ENCODE measurements around the gene GNB4.

Gene GNB4

GRCh38 chr3:179432451-179432850 lies 18.8 kb downstream of the GNB4 start:
- DNase-seq, result no peak

DNA sequence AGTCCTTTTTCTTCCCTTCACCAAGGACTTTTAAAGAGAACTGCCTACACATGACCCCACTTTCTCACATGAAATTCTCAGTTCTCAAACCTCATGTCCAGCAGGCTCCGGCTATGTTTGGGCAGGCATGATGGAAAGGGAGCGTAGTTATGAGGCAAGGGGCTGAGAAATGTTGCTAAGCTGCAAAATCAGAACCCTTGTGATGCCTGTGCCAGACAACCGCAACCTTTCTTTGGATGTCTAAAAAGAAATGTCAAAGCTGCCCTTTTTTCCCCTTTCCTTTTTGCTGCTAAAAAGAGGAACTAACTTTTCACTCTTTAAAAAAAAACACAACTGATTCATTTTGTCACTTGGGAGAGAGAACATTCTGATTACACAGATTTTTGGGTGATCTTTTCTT lies 19.2 kb downstream of the GNB4 start:
- no peak for DNase-seq

DNA sequence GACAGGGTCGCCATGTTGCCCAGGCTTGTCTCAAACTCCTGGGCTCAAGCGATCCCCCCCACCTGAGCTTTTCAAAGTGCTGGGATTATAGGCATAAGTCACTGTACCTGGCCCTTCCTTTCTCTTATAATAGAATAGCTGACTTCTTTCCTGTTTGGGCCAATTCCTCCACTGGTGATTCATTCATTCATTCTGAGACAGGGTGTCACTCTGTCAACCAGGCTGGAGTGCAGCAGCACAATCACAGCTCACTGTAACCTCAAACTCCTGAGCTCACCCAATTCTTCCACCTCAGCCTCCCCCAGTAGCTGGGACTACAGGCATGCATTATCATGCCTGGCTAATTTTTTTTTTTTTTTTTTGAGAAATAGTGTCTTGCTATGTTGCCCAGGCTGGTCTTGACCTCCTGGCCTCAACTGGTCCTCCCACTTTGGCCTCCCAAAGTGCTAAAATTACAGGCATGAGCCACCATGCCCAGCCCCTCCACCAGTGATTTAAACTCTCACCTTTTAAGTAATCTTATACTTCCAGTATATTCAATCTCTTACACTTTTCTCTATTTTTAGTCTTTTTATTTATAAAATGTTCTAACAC lies 20.9 kb downstream of the GNB4 start:
- DNase-seq, result no peak

GRCh38 chr3:179428876-179429548 lies 22.3 kb downstream of the GNB4 start:
- no peak for DNase-seq

DNA sequence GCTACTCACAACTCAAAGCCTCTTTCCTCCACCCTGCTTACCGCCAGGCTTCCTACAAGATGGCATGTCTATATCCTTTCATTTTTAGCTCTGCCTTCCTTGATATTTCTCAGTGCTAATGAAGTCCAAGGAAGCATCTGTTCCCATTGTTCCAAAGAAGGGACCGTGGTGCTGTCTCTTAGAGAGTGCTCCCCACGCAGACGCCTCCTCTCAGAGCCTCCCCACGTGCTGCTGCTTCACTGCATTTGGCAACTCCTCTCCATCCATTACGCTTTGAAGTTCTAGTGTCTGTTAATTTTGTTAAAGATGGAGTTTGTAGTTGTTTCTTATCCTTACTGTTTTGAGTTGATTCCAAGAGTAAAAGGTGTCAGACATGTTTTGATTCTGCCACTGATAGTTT lies 26.2 kb downstream of the GNB4 start:
- DNase-seq, result no peak

DNA sequence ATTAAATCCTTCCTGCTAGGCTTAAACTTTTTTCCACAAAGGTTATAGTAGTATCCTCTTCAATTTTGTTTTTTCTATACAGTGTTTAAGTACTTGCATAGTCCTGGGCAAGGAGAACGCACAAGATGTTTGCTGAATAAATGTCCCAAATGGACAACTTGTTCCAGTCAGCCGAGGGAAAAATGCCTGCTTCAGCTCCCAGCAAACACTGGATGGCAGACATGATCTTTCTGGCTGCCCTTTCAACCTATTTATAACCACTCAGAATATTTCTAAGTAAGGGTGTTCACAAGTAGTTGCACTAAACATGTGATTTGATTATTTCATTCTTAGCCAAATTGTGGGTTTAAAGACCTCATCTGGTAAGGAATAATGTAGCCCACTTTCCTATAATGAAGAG lies 29.8 kb downstream of the GNB4 start:
- no peak for DNase-seq

DNA sequence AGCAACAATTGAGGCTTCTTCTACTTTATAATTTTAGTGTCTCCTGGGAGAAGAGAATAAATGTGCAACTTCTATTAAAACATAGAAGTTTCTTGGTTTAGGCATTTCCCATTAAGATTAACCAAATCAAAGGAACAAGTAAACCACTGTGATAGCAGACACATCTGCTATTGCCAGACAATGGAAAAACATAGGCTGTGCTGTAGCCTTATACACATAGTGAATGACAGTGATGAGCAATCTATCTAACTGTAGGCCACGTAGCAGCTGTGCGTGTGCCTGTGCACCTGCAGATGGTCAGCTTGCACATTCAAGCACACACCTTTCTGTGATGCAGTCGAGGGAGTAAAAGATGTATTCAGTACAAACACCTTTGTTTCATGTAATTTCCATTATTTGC lies 32.7 kb downstream of the GNB4 start:
- no peak for DNase-seq

DNA sequence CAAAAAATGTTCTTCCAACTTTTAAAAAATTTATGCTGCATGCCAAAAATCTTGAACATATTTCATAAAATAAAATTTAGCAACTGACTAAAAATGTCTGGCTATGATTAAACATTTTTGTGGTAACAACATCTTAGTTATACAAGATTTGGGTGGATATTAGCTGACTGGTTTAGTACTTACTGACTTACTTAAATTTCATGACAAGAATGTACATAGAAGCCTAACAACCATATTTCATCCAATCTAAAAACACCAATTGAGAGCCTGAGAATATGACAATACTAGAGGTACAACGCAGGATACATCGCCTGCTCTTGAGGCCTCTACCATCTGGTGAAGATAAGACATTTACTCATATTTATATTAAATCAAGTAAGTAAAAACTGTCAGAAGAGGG lies 34.6 kb downstream of the GNB4 start:
- no peak for DNase-seq

GRCh38 chr3:179415377-179415776 lies 35.9 kb downstream of the GNB4 start:
- no peak for DNase-seq

DNA sequence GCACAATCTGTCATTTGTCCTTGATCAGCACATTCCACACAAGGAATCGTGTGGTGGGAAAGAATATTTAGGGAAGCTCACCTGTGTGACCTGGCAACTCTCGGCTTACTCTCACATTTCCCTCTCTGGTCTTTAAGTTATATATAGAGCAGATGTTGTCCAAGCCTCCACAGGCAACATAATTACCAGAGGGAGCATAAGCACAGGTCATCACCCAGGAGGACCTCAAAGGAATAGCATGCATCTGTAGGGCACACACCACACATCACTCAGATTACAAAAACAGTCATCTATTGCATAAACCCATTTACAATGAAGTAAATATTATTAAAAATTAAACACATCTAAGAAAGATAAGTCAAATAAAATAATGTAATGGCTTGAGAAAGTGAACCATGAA lies 36.5 kb downstream of the GNB4 start:
- no peak for DNase-seq

- no peak for DNase-seq
Measured at GRCh38 chr3:179410999-179411398, 40.3 kb downstream of the GNB4 start.

GRCh38 chr3:179410331-179410730 lies 40.9 kb downstream of the GNB4 start:
- DNase-seq, result no peak

DNA sequence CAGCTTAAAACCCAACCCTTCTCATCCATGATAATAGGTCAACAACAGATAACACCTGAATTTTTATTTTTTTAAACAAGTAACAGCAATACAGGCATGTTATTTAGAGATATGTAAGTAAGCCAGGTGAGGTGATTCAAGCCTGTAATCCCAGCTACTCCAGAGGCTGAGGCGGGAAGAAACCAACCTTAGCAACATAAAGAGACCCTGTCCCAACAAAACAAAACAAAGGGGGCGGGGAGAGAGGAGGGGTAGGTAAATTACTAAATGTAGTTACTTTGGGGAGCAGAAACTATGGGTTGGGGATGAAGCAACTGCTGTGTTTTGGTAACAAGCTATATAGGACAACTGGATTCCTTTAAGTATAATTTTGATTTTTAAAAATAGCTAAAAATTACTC lies 47.0 kb downstream of the GNB4 start:
- no peak for DNase-seq

DNA sequence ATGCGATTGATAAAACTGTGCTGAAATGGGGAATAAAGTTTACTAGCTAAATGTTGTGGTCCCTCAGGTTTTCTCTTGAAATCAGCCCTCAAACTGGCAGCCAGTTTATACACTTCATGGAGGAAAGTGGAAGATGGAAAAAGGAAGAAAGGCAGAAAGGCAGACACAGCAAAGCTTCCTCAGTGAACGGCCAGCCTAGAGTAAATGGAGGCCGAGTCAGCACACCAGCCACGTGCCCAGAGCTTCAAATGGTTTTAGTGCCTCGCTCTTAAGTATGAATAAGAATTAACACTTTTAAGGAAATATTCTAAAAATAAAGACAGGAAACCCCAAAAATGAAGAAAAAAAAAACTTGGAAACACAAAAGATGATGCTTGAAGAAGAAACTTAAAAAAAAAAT lies 48.3 kb downstream of the GNB4 start:
- DNase-seq, result no peak

- no peak for DNase-seq
Measured at GRCh38 chr3:179401561-179401960, 49.7 kb downstream of the GNB4 start.

- DNase-seq, result no peak
Measured at GRCh38 chr3:179398574-179399231, 52.6 kb downstream of the GNB4 start.

DNA sequence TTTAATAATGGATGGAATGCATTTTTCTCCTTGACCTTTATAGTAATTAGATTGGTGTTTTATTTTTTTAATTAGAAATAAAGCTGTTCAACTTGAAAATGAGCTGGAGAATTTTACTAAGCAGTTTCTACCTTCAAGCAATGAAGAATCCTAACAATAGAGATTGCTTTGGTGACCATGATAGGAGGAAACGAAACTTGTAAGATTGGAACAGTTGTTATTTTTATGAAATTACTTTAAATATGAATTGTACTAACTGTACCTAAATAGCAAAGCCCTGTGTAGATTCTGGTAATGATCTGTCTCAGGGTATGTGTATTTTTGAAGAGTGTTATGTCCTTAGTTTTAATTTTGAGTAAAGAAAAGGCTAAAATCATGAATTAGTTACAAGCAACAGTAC lies 59.4 kb downstream of the GNB4 start:
- no peak for DNase-seq

DNA sequence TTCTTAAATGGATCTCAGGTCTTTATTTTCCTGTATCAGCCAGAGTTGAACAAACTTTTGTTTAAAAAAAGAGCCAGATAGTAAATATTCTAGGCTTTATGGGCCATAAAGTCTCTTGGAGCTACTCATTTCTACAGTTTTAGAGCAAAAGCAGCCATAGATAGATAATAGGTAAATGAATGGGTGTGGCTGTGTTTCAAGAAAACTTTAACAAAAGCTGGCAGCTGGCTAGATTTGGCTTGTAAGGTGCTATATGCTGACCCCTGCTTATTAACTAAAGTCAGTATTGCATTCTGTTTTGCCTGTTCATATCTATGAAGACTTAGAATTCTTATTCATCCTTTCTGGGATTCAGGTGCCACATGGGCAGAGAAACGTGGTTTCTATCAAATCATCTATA lies 74.8 kb downstream of the GNB4 start:
- DNase-seq, result no peak

DNA sequence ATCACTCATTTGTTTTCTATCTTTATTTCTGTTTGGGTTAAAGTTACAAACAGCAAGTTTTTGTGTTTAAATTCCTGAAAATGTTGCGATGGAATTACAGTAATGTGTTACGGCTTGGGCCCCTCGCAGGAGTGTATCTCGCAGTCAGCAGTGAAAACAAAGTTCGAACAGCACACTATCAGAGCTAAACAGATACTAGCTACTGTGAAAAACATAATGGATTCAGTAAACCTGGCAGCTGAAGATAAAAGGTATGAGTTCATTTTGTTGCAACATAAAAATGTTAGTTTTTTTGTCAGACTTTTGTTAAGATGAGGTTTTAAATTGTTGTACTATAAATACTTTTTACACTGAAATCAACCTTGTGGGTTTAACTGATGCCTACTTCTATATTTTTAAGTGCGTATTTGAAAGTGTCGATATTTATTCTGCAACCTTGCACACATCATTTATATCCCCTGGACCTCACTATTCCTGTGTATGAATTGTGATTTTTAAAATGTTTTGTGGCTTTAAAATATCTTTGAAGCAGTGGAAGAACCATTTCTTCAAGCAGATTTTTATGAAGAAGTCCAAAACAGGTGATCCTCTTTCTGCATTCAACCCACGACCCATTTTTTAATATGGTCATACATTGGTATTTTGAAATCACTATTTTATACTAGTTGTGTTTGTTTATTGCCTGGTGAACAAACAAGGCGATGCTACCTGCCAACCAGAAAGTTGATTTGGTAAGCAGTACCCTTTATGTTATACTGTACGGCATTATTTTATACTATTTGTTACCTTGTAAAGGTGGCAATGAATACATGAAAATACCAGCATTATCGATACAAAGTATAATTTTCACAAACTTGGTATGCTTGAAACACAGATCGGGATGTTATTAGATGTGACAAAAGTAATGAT lies 75.9 kb downstream of the GNB4 start:
- DNase-seq, result no peak

- no peak for DNase-seq
Measured at GRCh38 chr3:179373938-179374337, 77.3 kb downstream of the GNB4 start.

- no peak for DNase-seq
Measured at GRCh38 chr3:179369621-179370020, 81.6 kb downstream of the GNB4 start.

- no peak for DNase-seq
Measured at GRCh38 chr3:179363332-179363731, 87.9 kb downstream of the GNB4 start.

- no peak for DNase-seq
Measured at GRCh38 chr3:179355996-179356395, 95.3 kb downstream of the GNB4 start.
